HG03469 (cell line): ENCODE measurements around the gene TYK2.
"Not testable (repeated sequence)": the region's sequence is repeated elsewhere in the genome, so short reads cannot be mapped to it uniquely, and the experiment has no call there.

Experiments used
- ATAC-seq: cut with Tn5 transposase; IDR thresholded peaks from one replicate; pipeline ENCODE4 v1.9.1; 2021; ENCODE audit warnings: mild to moderate bottlenecking, moderate library complexity, moderate number of reproducible peaks; ENCODE audit not compliant: unreplicated experiment

TYK2 gene

GRCh38 chr19:10378124-10378523, 2.2 kb downstream of the TYK2 start:
- no peak for ATAC-seq

- not testable (repeated sequence) for ATAC-seq
Observed at GRCh38 chr19:10377140-10377640, 3.2 kb downstream of the TYK2 start.

DNA sequence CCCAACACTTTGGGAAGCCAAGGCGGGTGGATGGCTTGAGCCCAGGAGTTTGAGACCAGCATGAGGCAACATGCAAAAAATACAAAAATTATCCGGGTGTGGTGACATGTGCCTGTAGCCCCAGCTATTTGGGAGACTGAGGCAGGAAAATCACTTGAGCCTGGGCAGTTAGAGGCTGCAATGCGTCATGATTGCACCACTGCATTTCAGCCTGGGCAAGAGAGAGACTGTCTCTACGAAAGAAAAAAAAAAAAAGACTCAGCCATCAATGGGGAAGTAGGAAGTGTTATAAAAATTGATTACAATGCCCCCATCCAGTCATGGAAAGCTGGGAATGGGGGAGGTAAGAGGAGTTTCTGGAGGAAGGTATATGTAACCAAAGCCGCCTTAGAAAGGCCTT, 5.4 kb downstream of the TYK2 start:
- ATAC-seq = no peak

GRCh38 chr19:10372690-10373089, 7.7 kb downstream of the TYK2 start:
- ATAC-seq = no peak

DNA sequence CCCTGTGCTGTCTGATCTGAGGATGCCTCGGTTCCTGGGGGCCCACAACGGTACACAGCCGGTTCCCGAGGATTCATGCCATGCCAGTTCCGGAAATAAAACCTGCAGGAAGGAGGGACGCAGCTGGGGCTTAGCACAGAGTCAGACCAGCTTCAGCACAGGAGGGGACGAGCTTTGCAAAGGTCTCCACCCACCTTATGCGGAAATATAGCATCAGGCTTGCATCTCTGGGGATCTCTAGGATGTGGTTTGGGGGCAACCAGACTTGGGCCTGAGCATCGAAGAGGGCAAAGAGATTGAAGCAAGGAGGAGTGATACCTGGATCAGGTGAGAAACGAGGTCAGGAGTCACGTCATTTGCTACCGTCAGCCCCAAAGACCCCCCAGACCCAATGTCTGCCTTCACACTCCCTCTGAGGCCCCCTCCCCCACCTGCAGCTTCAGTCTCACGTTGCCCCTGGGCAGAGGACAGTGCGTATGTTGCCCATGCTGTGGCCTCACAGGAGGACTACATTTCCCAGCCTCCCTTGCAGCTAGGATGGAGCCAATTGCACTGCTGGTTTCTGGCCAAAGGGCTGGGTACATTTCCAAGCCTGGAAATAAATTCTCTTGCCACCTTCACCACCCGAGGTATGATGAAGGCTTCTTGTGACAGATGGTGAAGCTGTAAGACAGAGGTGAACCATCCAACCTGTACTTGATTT, 12.1 kb downstream of the TYK2 start:
- ATAC-seq = no peak

GRCh38 chr19:10366950-10367512, 13.3 kb downstream of the TYK2 start:
- not testable (repeated sequence) for ATAC-seq

DNA sequence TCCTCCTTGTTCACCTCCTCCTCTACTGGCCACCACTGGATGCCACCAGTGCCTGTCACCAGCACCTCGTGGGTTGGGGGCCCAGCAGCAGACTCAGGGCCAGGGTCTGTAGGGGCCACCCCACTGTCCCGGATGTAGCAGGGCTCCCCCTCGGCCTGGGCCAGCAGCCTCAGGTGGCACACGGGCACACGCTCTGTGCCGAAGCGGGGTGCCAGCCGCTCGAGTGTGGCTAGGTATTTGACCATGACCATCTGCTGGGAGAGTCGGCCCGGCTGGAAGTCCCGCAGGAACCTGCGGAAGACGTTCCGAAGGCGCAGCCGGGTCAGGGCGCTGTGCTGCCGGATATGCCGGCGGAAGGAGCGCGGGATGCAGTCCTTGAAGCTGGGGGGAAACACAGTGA, 14.9 kb downstream of the TYK2 start:
- no peak for ATAC-seq

DNA sequence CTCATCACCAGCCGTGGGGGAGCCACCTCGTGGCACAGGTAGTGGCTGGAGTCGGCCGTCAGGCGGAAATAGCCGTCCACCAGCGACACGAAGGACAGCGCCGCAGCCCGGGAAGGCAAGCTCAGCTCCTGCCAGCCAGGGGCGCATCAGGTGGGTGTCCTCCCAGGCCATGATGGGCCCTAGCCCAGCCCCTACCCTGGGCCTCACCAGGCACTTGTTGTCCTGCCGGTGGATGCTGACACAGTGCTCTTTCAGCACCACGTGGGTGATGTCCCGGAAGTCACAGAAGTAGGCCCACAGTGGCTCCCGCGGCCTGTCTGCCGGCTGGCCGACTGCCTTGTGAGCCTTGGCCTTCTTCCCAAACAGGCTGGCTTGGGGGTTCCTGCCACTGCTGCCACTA, 15.7 kb downstream of the TYK2 start:
- no peak for ATAC-seq

DNA sequence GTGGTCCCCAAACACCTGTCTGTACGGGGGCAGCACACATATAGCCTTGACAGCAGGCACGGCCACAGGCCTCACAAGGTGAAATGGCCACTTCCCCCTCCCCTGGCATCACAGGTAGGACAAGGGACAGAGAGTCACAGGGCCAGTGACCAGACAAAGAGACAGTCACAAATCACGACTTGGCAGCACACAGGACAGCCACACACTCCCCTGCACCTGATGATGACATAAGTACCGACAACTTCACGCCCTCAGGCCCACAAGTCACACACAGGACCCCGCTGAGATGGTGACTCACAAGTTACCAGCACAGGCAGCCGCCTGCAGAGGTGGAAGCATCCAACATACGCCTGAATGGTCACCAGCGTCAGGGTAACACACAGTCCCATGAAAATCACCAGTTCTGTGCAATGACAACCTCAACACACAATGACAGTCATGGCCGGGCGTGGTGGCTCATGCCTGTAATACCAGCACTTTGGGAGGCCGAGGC, 16.5 kb downstream of the TYK2 start:
- no peak for ATAC-seq

DNA sequence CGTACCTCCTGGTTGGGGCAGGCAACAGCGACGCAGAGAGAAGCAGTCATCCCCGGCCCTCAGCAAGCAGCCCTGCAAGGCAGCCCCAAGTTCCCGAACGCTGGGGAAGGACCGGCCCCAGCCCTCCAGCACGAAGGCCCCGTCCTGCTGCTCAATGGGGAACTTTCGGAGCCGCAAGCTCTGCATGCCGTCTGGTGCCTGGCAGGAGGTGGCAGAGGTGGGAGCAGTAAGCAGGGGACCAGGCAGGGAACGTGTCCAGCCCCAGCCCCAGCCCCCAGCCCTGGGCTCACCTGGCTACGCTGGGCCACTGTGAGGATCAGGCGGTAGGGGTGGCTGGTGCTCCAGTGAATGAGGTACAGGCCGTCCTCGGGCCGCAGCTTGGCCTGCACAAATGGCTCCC, 18.1 kb downstream of the TYK2 start:
- no peak for ATAC-seq

- ATAC-seq = no peak
Observed at GRCh38 chr19:10361569-10362011, 18.8 kb downstream of the TYK2 start.

DNA sequence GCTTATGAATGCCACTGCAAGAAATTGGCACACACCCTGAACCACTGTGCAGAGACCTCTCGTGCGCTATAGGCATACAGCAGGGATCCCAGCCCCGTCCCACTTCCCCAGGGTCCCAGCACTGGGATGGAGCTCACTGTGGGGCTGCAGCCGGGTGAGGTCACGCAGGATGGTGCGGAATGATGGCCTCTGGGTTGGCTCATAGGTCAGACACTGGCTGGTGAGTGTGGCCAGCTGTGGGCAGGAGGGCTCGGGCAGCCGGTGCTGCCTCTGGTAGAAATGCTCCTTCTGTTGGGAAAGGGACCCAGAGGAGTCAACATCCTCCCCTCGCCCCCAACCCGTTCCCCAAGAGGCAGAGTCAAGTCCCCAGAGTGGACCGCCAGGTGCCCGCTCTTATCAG, 23.9 kb downstream of the TYK2 start:
- ATAC-seq = no peak

- no peak for ATAC-seq
Observed at GRCh38 chr19:10353793-10354391, 26.5 kb downstream of the TYK2 start.

- no peak for ATAC-seq
Observed at GRCh38 chr19:10352764-10353671, 27.4 kb downstream of the TYK2 start.

GRCh38 chr19:10346509-10346908, 33.9 kb downstream of the TYK2 start:
- no peak for ATAC-seq

DNA sequence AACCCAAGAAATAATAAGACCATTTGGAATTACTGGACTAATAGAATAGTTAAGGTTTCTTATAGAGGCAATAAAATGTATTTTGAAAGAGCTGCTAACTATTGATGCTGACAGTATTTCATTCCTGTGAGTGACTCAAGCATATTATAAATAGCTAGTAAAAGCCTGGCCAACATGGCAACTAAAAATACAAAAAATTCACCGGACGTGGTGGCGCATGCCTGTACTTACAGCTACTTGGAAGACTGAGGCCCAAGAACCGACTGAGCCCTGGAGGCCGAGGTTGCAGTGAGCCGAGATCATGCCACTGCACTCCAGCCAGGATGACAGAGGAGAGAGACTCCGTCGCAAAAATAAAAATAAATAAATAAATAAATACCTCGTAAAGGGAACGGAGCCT, 35.6 kb downstream of the TYK2 start:
- no peak for ATAC-seq

GRCh38 chr19:10343495-10343894, 36.9 kb downstream of the TYK2 start:
- ATAC-seq = no peak

- no peak for ATAC-seq
Observed at GRCh38 chr19:10339977-10340376, 40.4 kb downstream of the TYK2 start.

DNA sequence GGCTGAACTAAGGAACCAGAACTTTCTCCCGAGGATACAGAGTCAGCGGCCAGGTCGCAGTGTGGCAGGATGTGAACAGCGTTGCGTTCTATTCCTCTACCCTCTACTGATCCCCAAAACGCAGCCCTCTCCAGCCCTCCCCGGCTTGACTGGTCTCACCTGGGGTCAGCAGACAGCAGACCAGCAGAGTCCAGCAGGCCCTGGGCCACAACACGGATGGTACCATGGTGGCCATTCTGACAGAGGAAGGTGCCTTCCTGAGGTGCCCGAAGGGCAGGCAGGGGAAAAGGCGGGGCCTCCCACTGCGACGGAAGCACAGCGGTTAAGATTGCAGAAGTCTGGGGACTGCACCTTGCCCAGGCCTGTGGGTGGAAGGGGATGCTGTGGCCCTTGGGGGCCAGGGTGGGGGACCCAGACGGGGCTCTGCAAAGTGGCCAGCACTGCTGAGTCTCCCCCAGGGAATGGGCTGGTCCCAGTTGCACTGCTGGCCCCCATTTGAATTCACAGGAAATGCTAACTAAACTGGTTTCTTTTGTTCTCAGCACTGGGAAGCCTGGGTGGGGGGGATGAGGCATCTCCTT, 40.9 kb downstream of the TYK2 start, which contains the start of gene ICAM3:
ICAM3 (minus strand) TSS at position 245 of the 581 bp plus-strand sequence; CDS start at position 235, 10 bp downstream.
- ATAC-seq = no peak

DNA sequence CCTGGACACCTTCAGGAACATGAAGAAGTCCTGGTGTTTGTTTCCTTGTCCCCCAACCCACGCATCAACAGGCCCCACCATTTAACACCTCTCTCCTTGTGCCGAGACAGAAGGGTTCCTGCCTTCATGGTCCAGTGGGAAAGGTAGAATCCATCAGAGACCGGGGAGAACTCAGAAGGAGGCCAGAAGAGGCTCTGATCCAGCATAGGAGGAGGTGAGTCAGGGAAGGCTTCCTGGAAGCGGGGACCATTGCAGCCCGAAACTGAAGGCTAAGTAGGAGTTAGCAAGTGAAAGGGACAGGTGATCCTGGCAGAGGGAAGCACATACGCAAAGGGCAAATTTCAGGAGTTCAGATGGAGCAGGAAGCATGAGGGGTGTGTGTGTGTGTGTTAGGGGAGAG, 41.4 kb downstream of the TYK2 start:
- no peak for ATAC-seq
